ENCODE measurements around the gene POLE2.

The POLE2 gene

GRCh38 chr14:49688701-49689030 lies 652 bp upstream of the POLE2 start:
- no peak overlapping the region for H3K4me3 ChIP-seq (ENCODE audit: low read depth, low read length)

GRCh38 chr14:49686425-49686824 lies 1.6 kb downstream of the POLE2 start:
- H3K4me3 ChIP-seq (ENCODE audit: low read depth, low read length), result no peak overlapping the region
- no peak for TF ChIP-seq CTCF (IDR thresholded peaks at IDR 0.05; ENCODE audit: control insufficient read depth, extremely low read depth, insufficient read depth)

More at GRCh38 chr14:49688701-49689030, 652 bp upstream of the POLE2 start:
- TF ChIP-seq CTCF (IDR thresholded peaks at IDR 0.05; ENCODE audit: control insufficient read depth, extremely low read depth, insufficient read depth), result no peak
- DNase-seq (ENCODE audit: low read depth), result no peak

GRCh38 chr14:49679271-49679670 lies 8.7 kb downstream of the POLE2 start:
- H3K4me3 ChIP-seq (ENCODE audit: low read depth, low read length), result no peak overlapping the region
- no peak for TF ChIP-seq CTCF (IDR thresholded peaks at IDR 0.05; ENCODE audit: control insufficient read depth, extremely low read depth, insufficient read depth)
- DNase-seq (ENCODE audit: low read depth), result no peak

More at GRCh38 chr14:49686425-49686824, 1.6 kb downstream of the POLE2 start:
- DNase-seq (ENCODE audit: low read depth), result no peak

- no peak overlapping the region for H3K4me3 ChIP-seq (ENCODE audit: low read depth, low read length)
- TF ChIP-seq CTCF (IDR thresholded peaks at IDR 0.05; ENCODE audit: control insufficient read depth, extremely low read depth, insufficient read depth), result no peak
- no peak for DNase-seq (ENCODE audit: low read depth)
These were observed 10.4 kb downstream of the POLE2 start for GRCh38 chr14:49677643-49678042.

- TF ChIP-seq CTCF (IDR thresholded peaks at IDR 0.05; ENCODE audit: control insufficient read depth, extremely low read depth, insufficient read depth), result no peak
- H3K4me3 ChIP-seq (ENCODE audit: low read depth, low read length), result no peak overlapping the region
- DNase-seq (ENCODE audit: low read depth), result no peak
These were observed 14.4 kb downstream of the POLE2 start for GRCh38 chr14:49673586-49673985.

- no peak for DNase-seq (ENCODE audit: low read depth)
These were observed 17.5 kb downstream of the POLE2 start for GRCh38 chr14:49670475-49670874.

More at GRCh38 chr14:49670475-49670874, 17.5 kb downstream of the POLE2 start:
- no peak for TF ChIP-seq CTCF (IDR thresholded peaks at IDR 0.05; ENCODE audit: control insufficient read depth, extremely low read depth, insufficient read depth)
- no peak overlapping the region for H3K4me3 ChIP-seq (ENCODE audit: low read depth, low read length)

Measured in LNCaP clone FGC (cell line).